DND-41 (cell line): Measurements from ENCODE around the gene CDPF1.

ENCODE experiments used
- CTCF ChIP-seq: IDR thresholded peaks from 2 replicates; pipeline ENCODE4 v1.5.1; 2012; ENCODE audit warnings: borderline replicate concordance, low read length, moderate library complexity, mild to moderate bottlenecking; ENCODE audit not compliant: poor library complexity, severe bottlenecking; ENCODE audit errors: extremely low read depth
- EZH2 ChIP-seq: IDR thresholded peaks from 3 replicates; pipeline ENCODE4 v1.6.1; 2012; ENCODE audit warnings: borderline replicate concordance, low read depth, mild to moderate bottlenecking, moderate library complexity, low read length, inconsistent platforms; ENCODE audit not compliant: severe bottlenecking

GRCh38 chr22:46219636-46220035, 30.5 kb downstream of the CDPF1 start:
- TF ChIP-seq CTCF (no peak), EZH2 (no peak)
